ENCODE results near the gene PARD6A.

- TF ChIP-seq, protein P1, sequence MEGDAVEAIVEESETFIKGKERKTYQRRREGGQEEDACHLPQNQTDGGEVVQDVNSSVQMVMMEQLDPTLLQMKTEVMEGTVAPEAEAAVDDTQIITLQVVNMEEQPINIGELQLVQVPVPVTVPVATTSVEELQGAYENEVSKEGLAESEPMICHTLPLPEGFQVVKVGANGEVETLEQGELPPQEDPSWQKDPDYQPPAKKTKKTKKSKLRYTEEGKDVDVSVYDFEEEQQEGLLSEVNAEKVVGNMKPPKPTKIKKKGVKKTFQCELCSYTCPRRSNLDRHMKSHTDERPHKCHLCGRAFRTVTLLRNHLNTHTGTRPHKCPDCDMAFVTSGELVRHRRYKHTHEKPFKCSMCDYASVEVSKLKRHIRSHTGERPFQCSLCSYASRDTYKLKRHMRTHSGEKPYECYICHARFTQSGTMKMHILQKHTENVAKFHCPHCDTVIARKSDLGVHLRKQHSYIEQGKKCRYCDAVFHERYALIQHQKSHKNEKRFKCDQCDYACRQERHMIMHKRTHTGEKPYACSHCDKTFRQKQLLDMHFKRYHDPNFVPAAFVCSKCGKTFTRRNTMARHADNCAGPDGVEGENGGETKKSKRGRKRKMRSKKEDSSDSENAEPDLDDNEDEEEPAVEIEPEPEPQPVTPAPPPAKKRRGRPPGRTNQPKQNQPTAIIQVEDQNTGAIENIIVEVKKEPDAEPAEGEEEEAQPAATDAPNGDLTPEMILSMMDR (conservative IDR thresholded peaks at IDR 0.05 in 1 of 2, IDR thresholded peaks at IDR 0.05 in 1 of 2; ENCODE audit: low read depth in 1 of 2, low read length in 2 of 2) = no peak
- no peak for TF ChIP-seq EZH2 (IDR thresholded peaks at IDR 0.05; ENCODE audit: low read length, missing control alignments)
Observed at GRCh38 chr16:67675999-67676398, 15.2 kb downstream of the PARD6A start.

Data from fibroblast of lung (primary cell).